GM21825 (cell line): ENCODE measurements around the gene HAUS8.
"Not testable (repeated sequence)": the region's sequence is repeated elsewhere in the genome, so short reads cannot be mapped to it uniquely, and the experiment has no call there.

ENCODE experiments used
- ATAC-seq: cut with Tn5 transposase; IDR thresholded peaks from one replicate; pipeline ENCODE4 v1.9.1; 2021; ENCODE audit warnings: mild to moderate bottlenecking, moderate library complexity; ENCODE audit not compliant: unreplicated experiment

The HAUS8 gene

DNA sequence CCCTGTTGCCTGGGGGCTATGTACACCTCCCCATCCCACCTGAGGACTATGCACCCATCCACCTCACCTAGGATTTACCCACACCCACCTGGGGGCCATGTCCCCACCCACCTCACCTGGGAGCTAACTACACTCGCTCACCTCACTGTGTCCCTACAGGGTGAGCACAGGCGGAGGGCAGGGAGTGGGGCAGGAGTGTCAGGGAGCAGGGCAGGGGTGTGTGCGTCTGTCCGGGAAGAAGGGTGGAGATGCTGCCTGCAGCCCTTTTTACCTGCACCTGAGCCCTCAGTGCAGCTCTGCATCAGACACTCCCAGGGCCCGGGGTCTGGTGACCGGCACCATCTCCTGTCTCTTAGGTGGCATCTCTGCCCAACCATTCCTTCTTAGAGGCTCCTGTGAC lies 38.1 kb downstream of the HAUS8 start:
- no peak for ATAC-seq

DNA sequence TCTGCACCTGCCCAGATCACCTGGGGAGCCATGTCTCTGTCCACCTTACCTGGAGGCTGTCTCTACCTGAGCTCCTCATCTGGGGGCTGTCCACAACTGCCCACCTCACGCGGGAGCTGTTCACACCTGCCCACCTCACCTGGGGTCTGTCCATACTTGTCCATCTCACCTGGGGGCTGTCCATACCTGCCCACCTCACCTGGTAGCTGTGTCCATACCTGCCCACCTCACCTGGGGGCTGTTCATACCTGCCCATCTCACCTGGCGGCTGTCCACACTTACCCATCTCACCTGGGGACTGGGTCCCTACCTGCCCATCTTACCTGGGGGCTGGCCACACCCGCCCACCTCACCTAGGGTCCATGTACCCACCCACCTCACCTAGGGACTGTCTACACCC lies 38.6 kb downstream of the HAUS8 start:
- ATAC-seq: no peak

DNA sequence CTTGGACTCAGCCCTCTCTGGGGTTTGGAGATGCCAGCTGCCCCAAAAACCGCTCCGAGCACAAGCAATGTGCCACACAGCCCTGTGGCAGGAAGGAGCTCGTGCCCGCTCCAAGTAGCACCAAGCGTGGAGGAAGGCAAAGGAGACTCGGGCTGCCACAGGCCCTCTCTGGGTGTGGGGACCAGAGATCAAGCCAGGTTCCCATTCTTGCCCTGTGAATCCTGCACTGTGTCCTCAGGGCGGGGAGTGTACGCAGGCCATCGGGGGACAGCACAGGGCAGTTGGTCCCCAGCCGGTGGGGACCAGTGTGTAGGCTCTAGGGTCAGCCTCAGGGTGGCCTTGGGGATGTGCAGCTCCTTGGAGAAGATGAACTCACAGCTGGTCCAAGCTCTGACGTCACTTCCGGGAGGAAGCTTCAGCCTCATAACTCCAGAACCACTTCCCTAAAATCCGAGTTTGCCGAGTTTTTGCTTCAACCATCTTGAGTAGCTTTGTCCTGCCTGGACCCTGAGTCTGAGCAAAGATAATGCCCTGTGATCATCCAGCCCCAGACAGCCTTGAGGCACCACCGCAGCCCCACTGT lies 39.3 kb downstream of the HAUS8 start:
- no peak for ATAC-seq

DNA sequence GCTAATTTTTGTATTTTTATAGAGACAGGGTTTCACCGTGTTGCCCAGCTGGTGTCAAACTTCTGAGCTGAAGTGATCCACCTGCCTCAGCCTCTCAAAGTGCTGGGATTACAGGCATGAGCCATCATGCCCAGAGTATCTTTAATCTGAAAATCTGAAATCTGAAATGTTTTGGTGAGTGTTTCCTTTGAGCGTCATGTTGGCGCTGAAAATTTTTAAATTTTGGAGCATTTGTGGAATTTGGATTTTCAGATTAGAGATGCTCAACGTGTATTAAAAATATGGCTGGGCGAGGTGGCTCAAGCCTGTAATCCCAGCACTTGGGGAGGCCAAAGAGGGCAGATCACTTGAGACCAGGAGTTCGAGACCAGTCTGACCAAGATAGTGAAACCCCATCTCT lies 43.5 kb downstream of the HAUS8 start:
- ATAC-seq: no peak

DNA sequence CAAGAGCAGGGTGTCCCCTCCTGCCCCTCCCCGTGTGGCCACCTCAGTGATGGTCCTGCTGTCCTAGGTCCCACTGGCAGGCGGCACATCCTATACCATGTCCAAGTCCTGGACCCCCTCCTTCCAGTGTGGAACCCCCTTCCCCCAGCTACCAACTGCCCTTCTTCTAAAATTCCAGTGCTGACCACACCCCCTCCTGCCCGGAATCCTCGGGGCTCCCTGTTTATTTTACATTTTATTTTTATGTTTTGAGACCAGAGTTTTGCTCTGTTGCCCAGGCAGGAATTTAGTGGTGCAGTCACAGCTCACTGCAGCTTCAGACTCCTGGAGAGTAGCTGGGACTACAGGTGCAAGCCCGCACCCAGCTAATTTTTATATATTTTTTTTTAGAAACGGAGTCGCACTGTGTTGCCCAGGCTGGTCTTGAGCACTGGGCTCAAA lies 47.7 kb downstream of the HAUS8 start:
- ATAC-seq: no peak

DNA sequence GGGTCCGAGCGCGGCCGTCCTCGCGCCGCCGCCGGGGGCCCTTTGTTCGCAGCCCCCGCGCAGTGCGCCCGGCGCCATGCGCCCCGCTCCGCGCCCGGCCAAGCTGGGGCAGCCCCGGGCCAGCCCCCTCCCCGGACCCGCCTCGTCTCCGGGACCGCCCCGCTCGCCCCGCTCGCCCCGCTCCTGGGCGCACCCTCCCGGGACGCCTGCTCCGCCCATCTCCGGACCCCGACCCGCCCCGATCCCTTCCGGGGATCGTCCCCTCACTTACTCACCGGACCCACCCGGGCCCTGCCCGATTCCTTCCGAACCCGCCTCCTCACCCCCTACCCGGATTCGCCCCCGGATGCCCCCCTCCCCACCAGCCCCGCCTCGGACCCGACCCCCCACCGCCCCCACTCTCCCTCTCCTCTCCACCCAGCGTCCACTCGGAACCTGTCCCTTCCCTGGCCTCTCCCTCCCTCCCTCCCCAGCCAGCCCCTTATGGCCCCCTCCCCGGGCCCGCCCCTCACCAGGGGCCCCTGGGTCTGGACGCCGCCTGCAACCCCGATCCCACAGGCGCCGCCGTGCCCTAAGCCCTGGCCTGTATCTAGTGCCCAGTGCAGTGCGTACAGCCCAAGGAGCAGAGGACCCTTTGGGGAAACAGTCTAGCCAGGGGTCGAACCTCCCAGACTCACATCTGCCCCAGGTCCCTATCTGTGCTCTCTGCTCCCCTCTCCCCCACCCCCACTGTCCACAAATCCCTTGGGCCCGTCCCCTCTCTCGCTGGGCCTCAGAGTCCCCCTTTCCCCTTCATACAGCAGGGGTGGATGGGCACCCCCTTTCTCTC lies 48.3 kb downstream of the HAUS8 start, which contains the start of gene CPAMD8:
TSS of gene CPAMD8 (minus strand) at position 105 of the 829 bp plus-strand sequence. CDS start 168 bp downstream, outside the sequence.
- ATAC-seq: no peak

DNA sequence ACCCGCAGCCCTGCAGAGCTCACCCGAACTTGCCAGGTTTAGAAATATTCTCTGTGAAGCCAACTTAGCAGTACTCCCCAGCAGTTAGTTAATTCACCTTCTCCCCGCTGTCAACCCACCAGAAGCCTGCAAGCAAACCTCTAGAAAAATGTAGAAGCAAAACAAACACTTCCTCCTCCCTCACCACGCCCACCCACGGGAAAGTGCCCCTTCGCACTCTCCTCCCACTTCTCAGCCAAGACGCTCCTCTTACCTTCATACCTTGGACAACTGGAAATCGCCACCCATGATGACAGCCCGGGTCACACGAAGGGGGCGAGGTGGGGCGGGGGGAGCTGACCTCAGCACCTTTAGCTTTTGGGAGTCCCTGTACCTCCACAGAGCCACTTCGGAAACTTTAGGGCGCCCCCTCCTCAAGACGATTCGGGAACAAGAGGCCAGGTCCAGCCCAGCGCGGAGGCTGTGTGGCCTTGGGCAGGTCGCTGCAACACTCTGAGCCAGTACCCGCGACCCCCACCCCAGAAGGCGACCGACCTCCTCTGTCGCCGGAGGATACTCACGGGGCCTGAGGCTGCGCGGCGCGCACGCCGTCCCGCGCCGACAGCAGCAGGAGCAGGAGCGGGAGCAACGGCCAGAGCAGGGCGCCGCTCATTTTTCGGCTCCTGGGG lies 49.1 kb downstream of the HAUS8 start:
- no peak for ATAC-seq

DNA sequence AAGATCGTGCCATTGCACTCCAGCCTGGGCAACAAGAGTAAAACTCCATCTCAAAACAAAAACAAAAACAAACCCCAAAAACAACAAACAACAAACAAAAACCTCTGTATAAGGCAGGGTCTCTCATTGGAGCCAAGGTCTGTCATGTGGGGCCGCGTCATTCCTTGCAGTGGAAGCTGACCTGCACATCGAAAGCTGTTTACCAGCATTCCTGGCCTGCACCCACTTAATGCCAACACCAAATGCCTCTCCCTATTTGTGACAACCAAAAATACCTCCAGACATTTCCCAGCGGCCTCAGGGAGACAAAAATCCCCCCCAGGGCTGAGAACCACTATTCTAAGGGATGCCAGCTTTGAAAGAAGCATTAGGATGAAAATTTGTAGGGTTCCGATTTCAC lies 49.9 kb downstream of the HAUS8 start:
- ATAC-seq: no peak

DNA sequence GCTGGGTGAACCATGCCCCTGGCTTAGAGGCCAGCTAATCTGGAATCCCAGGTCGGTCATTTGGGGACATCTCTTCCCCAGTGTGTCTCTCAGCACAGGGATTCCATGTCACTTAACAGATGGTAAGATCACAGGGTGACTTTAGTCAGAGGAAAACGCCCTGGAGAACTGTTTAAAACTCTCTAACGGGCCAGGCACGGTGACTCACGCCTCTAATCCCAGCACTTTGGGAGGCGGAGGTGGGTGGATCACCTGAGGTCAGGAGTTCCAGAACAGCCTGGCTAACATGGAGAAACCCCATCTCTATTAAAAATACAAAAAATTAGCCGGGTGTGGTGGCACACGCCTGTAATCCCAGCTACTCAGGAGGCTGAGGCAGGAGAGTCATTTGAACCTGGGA lies 50.3 kb downstream of the HAUS8 start:
- not testable (repeated sequence) for ATAC-seq

DNA sequence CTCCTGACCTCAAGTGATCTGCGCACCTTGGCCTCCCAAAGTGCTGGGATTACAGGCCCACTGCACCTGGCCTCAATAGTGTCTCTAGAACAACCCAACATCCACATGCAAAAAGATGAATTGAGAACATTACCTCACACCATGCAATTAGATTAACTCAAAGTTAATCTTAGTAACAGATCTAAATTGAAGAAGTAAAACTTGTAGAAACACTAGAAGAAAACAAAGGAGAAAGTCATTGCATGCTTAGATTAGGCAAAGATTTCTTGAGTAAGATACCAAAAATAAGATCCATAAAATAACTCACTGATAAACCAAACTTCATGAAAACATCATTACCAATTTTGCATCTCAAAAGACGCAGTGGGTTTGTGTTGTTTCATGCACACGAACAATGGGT lies 51.4 kb downstream of the HAUS8 start:
- no peak for ATAC-seq

DNA sequence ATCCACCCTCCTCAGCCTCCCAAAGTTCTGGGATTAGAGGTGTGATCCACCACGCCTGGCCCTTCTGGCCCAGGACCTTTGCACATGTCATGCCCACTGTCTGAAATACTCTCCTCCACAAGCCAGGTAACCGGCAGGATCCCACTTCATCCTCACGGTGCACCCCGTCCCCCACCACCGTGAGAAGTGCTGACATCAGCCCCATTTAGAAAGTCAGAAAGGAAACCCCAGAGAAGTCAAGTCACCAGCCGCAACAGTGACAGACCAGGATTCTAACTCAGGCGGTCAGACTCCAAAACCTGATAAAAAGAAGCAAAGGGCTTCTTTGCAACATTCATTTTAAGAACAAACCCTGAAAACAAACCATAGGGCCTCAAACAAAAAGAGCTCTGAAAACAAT lies 52.5 kb downstream of the HAUS8 start:
- ATAC-seq: no peak

DNA sequence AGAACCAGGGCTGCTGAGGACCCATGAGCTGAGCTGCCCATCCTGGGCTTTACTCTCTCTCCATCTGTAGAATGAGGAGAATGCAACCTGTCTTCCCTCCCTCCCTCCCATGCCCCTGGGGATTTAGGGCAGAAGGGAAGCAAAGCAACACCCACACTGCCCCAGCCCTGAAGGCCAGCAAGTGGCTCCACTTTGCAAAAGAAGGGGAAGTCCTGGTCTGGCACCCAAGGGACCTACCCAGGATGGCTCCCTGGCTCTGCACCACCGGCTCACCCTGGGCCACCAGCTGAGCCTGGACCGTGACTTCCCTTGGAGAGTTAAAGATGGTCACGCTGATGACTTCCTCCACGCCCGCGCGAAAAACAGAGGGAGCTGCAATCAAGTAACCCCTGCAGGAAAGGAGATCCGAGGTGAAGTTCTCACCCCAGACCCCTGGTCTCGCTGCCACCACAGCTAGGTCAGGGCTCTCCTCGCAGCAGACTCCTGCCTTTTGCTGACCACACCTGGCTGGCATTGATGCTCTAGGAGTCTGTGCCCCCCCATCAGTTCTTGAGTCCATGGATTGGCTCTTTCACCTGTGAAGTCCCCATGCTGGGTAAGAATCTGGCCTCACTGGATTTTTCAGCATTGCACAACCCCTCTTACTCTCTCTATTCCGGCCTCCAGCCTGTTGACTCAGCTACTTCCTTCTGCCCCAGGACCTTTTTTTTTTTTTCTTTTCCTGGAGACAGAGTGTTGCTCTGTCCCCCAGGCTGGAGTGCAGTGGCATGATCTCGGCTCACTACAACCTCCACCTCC lies 53.3 kb downstream of the HAUS8 start:
- ATAC-seq: no peak

DNA sequence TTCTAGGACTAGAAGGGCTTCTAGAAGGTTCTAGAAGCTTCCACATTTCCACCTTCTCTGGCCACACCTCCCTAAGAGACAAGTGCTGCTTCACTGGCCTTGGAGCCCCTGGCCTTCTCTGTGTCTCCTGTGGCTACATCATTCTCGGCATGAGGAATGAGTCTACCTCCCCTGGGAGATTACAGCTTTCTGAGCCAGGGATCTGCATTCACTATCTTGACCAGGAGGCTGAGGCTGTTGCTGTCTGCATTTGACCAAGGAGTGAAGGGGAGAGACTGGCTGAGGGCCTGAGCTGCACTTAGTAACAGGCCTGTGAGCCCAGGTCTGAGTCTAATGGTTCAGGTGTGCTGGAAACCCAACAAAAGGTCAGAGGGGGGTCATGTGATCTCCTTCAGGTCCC lies 53.9 kb downstream of the HAUS8 start:
- ATAC-seq: no peak

DNA sequence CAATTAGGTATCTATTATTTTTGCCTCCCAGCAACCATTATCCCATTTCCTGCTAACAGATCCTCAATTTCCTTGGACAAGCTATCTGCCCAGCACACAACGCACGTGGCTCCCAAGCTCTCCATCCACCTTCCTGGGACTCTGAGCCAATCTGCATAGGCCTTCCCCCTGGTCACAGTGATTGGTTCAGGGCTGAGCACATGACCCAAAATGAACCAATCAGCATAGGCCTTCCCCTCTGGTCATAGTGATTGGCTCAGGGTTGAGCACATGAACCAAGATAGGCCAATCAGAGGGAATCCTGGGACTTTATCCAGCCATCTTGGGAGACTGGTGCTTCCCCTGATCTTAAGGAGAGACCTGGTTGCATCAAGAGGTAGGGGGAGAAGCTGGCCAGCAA lies 54.4 kb downstream of the HAUS8 start:
- no peak for ATAC-seq

DNA sequence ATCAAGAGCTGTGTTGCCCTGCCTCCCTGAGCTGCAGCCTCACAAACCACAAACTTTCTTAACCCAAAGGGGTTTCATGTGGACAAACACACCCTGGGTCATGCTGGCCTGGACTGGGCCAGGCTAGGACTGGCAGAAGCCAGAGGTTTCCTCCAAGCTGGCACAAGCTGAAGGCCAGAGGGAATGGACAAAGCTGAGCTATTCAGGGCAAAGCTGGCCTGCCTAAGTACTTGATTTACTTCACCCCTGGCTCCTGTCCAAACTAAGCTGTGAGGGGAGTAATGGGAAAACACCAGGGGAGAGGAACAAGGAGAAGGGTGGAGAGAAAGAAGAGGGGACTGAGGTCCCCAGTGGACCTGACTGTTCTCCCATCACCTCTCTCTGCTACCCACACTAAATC lies 54.9 kb downstream of the HAUS8 start:
- no peak for ATAC-seq

DNA sequence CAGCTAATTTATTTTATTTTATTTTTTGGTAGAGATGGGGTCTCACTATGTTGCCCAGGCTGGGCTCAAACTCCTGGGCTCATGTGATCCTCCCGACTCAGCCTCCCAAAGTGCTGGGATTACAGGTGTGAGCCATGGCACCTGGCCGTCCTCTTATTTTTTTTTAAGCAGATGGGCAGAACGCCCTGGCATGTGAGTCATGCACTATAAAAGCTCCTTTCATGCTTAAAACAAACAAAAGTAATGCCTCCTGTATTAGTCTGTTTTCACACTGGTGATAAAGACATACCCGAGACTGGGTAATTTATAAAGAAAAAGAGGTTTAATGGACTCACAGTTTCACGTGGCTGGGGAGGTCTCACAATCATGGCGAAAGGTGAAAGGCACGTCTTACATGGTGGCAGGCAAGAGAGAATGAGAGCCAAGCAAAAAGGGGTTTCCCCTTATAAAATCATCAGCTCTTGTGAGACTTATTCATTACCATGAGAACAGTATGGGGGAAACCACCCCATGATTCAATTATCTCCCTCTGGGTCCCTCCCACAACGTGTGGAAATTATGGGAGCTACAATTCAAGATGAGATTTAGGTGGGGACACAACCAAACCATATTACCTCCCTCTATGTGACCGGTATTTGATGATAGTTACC lies 60.9 kb downstream of the HAUS8 start:
- ATAC-seq: not testable (repeated sequence)

DNA sequence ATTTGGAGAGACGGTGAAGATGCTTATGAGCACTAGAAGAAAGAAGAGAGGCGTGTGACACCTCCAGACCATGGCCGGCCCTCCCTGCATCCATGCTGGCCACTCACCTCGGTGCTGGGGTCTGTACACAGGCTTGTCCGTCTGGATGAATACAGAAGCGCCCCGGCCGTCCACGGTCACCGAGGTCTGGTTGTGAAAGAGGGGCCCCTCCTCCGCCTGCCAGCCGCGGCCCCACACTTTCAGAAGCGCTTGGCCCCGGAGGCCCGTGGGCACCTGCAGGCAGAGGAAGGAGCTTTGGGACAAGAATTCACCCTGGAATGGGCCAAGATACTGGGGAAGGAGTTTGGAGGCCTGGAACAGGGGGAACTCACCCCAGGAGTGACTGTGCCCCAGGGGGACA lies 63.8 kb downstream of the HAUS8 start:
- no peak for ATAC-seq

DNA sequence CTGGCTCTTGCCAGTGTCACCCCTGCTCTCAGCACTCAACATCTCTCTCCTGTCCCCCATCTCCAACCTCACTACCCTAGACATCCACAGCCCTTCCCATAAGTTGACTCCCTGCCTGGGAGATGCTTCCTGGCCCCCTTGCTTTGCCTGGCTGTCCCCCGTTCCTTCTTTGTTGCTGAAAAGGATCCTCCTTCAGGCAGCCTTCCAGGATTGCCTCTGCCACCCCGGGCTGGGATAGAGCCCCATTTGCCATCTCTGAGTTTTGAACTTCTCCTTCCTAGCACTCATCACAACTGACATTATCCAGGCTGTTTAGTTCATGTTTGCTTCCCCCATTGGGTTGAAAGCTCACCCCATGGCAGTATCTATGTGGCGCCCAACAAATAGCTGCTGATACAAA lies 68.7 kb downstream of the HAUS8 start:
- ATAC-seq: no peak

DNA sequence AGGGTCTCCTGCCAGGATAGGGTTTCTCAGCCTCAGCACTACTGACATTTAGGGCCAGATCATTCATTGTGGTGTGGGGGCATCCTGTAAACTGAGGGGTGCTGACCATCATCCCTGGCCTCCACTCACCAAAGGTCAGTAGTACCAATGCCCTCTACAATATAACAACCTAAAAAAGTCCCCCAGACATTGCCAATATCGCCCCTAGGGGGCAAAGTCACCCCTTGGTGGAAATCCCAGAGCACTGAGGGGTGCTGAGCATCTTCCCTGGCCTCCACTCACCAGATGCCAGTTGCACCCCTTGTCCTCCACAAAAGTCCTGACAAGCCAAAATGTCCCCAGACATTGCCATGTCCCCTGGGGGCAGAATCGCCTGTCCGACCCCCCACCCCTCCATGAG lies 70.3 kb downstream of the HAUS8 start:
- no peak for ATAC-seq

DNA sequence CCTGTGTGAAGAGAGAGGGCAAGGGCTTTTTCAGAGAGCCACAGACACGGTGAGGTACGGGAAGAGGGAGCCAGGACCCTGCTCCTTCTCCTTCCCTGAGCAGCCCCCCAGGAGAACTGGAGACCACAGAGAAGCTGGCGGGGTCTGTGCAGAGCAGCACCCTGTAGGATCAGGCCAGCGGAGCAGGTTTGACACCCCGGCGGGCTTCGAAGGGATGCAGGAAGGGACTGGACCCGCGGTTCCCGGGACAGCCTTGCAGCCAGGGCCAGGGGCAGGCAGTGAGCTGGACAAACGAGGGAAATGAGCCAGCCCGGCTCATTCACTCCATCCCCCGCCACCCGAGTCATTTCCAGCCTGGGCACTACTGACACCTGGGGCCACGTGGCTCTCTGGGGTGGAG lies 70.9 kb downstream of the HAUS8 start:
- no peak for ATAC-seq

DNA sequence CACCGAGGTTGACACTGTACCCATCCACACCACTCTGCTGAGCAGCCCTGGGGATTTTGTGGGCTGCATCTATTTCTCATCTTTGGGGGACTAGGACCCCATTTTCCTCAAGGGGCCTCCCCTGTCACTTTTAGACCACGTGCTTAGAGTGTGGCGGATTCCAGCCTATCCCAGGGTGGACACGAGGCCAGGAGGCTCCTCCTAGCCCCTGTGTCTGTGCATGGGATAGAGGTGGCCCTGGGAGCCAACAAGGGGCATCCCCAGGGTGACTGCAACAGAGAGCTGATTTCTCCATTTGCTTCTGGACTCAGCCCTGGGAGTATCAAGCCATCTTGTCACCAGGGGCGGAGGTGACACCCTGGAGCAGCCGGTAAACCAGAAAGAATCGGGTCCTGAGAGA lies 72.8 kb downstream of the HAUS8 start:
- no peak for ATAC-seq
